GM12864 (cell line): ENCODE data around the gene CARD18.
"Not testable (repeated sequence)": the region's sequence is repeated elsewhere in the genome, so short reads cannot be mapped to it uniquely, and the experiment has no call there.

ENCODE experiments used
- DNase-seq: peaks from one replicate; pipeline ENCODE4 v3.0.0-alpha.2; 2011; ENCODE audit warnings: low read depth
- H3K4me3 ChIP-seq: 2 replicates; pipeline ENCODE4 v1.5.1; 2011; ENCODE audit warnings: mild to moderate bottlenecking, low read depth, low read length, control low read depth
- TF ChIP-seq, protein P1 (sequence below): IDR thresholded peaks from 2 replicates; pipeline ENCODE4 v1.5.1; 2011; ENCODE audit warnings: low read depth, mild to moderate bottlenecking, moderate library complexity, low read length, control low read depth, inconsistent platforms; ENCODE audit errors: missing control alignments

CARD18 gene

DNA sequence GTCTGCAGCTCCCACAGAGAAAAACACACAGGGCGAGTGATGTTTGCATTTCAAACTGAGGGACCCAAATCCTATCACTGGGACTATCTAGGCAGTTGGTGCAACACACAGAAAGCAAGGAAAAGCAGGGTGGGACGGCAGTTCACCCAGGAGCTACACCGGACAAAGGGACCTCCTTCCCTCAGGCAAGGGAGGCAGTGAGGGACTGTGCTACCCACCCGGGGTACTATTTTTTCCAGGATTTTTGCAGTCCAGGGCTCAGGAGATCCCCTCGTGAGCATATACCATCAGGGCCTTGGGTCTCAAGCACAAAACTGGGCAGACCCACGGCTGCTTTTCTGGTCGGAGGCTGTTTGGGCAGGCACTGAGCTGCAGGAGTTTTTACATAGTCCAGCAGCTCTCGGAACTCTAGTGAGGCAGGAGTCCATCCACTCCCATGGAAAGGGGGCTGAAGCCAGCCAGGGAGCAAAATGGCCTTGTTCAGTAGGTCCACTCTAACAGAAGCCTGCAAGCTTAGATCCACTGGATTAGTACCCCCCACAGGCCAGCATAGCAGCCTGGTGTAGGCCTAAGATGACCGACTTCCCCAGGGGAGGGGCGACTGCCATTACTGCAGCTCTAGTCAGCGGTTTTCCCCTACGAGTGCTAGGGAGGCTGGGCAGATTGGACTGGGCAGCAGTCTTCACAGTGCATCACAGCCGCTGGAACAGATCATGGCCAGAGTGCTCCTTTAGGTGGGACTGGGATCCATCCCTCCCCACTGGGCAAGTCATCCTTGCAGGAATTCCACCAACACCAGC lies 28.2 kb downstream of the CARD18 start:
- no peak overlapping the region for H3K4me3 ChIP-seq
- no peak for DNase-seq
- TF ChIP-seq, protein P1, sequence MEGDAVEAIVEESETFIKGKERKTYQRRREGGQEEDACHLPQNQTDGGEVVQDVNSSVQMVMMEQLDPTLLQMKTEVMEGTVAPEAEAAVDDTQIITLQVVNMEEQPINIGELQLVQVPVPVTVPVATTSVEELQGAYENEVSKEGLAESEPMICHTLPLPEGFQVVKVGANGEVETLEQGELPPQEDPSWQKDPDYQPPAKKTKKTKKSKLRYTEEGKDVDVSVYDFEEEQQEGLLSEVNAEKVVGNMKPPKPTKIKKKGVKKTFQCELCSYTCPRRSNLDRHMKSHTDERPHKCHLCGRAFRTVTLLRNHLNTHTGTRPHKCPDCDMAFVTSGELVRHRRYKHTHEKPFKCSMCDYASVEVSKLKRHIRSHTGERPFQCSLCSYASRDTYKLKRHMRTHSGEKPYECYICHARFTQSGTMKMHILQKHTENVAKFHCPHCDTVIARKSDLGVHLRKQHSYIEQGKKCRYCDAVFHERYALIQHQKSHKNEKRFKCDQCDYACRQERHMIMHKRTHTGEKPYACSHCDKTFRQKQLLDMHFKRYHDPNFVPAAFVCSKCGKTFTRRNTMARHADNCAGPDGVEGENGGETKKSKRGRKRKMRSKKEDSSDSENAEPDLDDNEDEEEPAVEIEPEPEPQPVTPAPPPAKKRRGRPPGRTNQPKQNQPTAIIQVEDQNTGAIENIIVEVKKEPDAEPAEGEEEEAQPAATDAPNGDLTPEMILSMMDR = no peak

DNA sequence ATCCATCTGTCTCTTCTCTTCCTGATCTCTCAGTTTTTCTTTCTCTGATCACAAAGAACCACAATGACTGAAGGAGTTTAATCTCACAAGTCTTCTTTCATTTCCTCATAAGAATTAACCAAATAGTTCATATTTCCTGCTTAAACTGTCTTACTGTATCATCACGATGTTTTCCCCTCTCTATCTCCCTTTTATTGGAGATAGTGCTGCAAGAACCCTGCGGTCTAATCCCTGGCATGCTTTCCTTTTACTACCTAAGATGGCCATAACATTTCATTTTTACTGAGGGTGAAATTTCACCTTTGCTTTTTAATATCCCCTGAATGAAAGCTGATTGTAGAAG lies 28.9 kb downstream of the CARD18 start:
- TF ChIP-seq, protein P1 = no peak
- DNase-seq = no peak
- H3K4me3 ChIP-seq = no peak overlapping the region

DNA sequence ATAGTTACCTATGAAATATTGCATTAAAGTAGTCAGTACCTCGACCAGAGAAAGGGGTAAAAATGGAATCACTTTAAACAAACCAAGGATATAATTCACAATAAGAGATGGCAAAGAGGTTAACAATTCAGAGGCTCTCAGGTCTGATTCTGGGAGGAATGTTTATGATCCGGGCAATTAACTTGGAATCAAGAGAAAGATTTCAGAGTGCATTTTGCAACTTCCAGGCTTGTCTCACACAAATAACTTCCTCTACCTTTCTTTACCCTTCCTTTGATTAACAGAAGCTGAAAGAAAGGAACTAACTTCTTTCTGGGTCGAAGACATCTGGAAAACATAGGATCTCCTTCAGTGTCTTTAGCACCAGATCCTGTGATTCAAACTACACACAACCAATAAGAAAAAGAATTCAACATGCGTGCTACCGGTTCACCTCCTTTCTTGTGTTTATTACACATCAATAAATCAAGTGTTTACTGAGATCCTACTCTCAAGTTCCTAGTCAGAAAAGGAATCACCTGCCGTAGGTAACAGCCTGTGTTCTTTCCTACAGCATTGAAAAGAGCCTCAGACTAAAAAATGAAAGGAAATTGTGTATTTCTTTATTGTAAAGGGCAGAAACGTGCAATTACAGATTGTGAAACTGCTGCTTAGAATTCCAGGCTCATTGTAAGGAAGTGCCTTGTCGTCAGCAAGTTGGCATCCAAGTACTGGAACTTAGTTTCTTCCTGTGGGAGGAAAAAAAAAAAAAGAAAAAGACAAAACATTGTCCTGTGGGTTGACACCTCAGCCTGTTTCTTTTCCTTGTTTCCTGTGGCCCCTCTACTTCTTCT lies 29.5 kb downstream of the CARD18 start:
- TF ChIP-seq, protein P1 = no peak
- DNase-seq = no peak
- H3K4me3 ChIP-seq = no peak overlapping the region

DNA sequence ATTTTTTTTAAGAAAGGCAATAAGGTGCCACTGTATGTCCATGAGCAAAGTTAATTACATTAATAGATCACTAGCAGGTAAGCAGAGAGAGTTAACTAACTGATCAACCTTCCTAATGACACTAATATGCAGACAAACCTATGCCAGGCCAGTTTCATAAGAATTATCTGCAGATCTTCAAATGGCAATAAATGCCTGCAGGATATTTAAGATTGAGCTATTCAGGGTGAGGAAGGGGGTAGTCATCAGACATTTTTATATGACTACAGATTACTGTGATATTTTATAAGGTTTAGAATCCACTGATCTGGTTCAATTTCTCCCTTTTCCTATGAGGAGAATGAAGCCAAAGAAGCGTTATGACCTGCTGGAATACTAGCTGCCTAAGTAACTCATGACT lies 30.2 kb downstream of the CARD18 start:
- no peak for DNase-seq
- no peak overlapping the region for H3K4me3 ChIP-seq
- TF ChIP-seq, protein P1 = no peak

DNA sequence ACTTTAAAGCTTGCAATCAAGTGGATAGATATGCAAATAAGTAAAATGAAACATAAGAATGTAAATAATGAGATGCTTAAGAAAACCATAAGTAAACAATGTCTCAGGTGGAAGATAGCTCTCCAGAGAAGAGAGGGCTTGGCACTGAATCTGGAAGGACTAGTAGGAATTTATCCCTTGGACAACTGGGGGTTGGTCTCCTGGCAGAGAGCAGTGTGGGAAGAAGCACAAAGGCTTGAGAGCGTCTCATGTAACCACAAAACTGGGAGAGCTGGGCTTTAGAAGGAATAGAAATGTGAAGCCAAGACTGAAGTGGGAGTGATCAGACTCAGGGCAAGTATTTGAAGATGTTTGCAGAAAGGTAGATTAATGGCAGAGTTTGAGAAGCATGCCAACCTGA lies 31.3 kb downstream of the CARD18 start:
- H3K4me3 ChIP-seq = no peak overlapping the region
- DNase-seq = no peak
- TF ChIP-seq, protein P1 = no peak

DNA sequence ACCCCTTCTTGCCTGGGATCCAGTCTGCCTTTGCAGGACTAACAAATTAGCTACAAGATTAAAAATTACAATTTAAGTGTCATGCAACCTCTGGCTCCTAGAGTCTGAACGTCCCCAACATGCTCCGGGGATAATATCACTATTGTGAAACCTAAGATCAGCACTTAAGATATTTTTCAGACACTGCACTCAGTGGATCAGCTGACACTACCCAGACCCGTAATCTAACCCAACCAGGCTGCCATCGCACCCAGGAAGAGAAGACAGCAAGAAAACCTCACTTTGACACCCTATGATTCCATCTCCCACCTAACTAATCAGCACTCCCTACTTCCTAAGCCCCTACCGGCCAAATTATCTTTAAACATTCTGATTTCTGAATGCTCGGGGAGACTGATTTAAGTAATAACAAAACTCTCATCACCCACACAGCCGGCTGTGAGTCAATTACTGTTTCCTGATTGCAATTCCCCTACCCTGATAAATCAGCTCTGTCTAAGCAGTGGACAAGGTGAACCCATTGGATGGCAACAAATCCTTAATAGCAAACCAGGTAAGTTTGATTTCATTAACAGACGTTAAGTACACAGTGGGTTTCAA lies 32.2 kb downstream of the CARD18 start:
- not testable (repeated sequence) for H3K4me3 ChIP-seq, DNase-seq

DNA sequence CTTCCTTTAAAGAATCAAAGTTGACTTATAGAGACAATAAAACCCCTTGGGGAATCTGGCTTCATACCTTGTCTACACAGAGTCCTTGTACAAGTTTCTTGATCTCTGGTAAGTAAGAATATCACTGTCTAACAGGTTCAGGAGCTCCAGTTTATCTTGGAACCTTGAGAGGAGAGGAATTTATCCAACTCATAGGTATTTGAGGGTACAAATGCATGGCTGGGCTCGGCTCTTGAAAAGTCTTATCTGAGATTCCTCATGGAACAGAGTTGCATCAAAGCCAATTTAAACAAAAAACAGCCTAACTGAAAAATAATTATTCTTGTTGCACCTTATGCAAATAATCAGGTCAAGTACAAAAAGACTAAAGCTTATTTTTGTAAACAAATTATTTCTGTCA lies 33.4 kb downstream of the CARD18 start:
- DNase-seq = no peak
- TF ChIP-seq, protein P1 = no peak
- H3K4me3 ChIP-seq = no peak overlapping the region
